ENCODE data around the gene TMEM190. TPM values are rescaled to one million over a fixed set of nuclear protein-coding genes. Genes with fewer than 3 reads are reported as not detected.
A peak's percentile ranks its signal among the peaks of the same experiment; 100 is the strongest.

TMEM190 gene
- total and polyA plus RNA-seq, 2 donors (not counting 1 experiment from before 2014, with no cell fraction given): not detected

GRCh38 chr19:55406091-55406825, 29.6 kb downstream of the TMEM190 start:
- Histone ChIP-seq H4K20me1 (ENCODE audit: control insufficient read depth, insufficient read depth, low read length, poor library complexity, severe bottlenecking) (peaks cover 11% of the 10 kb centered on the region), H3K4me2 (replicated peaks; ENCODE audit: low read depth, low read length, poor library complexity, severe bottlenecking) (peak overlapping the region; percentile 90), H2AFZ (ENCODE audit: insufficient read depth, low read depth, low read length, poor library complexity, severe bottlenecking) (no peak overlapping the region), H3K4me3 (ENCODE audit: control extremely low read depth in 1 of 5, extremely low read depth in 1 of 5, insufficient read depth in 1 of 5, low read depth in 2 of 5, low read length in 4 of 5) (peak overlapping the region in 3 of 5 experiments; percentile 77 to 89 (median 79)), H3K9me3 (ENCODE audit: control extremely low read depth in 1 of 3, control insufficient read depth in 2 of 3, insufficient read depth in 1 of 3, low read length in 2 of 3) (peaks cover 0 to 20% (median 3%) of the 10 kb centered on the region in 3 donors), H3K9ac (ENCODE audit: low read length) (peak overlapping the region; percentile 79), H3K27ac (ENCODE audit: low read length in 2 of 2) (no peak overlapping the region), H3K36me3 (replicated peaks in 1 of 2; ENCODE audit: control extremely low read depth in 1 of 2, control insufficient read depth in 1 of 2, extremely low read depth in 1 of 2, insufficient read depth in 2 of 2, low read length in 1 of 2) (peaks cover 0 to 42% of the 10 kb centered on the region in 2 experiments), H3K27me3 (replicated peaks in 1 of 4; ENCODE audit: control extremely low read depth in 1 of 4, control insufficient read depth in 3 of 4, insufficient read depth in 4 of 4, low read length in 3 of 4) (no peaks in the 10 kb centered on the region), H3K4me1 (ENCODE audit: control insufficient read depth in 2 of 2, insufficient read depth in 2 of 2, low read length in 2 of 2) (peaks cover 11 to 25% of the 10 kb centered on the region in 2 donors), H3K79me2 (ENCODE audit: control insufficient read depth, insufficient read depth, low read length) (peaks cover 25% of the 10 kb centered on the region)
- Mint-ChIP-seq H3K4me3 (peak overlapping the region; percentile 98), H3K27me3 (no peaks in the 10 kb centered on the region), H3K9me3 (ENCODE audit: insufficient read depth) (peaks cover 6% of the 10 kb centered on the region), H3K27ac (peak overlapping the region; percentile 88), H3K4me1 (peaks cover 32% of the 10 kb centered on the region)
- intact Hi-C loops (cut with micrococcal nuclease): loop anchor here (5.0 kb wide), 4 partner anchors 56 to 236 kb away; partner anchors contain the start of genes C19orf85, FIZ1, ISOC2 and ZNF580
- ATAC-seq (ENCODE audit: low read depth) (no peak), DNase-seq (no peak)
- CTCF ChIA-PET: interaction anchor here (0.5 to 0.7 kb wide), 2 partner anchors 11 to 305 kb away, joined by 3 read pairs; no protein-coding TSS in a partner anchor
- WGBS (ENCODE audit: insufficient coverage): 87% methylated on average over 9 of the region's 14 CpGs
- TF ChIP-seq EZH2 (IDR thresholded peaks at IDR 0.05; ENCODE audit: borderline replicate concordance, insufficient read depth, low read depth, low read length, poor library complexity, severe bottlenecking): no peak
- TF ChIP-seq, protein P1, sequence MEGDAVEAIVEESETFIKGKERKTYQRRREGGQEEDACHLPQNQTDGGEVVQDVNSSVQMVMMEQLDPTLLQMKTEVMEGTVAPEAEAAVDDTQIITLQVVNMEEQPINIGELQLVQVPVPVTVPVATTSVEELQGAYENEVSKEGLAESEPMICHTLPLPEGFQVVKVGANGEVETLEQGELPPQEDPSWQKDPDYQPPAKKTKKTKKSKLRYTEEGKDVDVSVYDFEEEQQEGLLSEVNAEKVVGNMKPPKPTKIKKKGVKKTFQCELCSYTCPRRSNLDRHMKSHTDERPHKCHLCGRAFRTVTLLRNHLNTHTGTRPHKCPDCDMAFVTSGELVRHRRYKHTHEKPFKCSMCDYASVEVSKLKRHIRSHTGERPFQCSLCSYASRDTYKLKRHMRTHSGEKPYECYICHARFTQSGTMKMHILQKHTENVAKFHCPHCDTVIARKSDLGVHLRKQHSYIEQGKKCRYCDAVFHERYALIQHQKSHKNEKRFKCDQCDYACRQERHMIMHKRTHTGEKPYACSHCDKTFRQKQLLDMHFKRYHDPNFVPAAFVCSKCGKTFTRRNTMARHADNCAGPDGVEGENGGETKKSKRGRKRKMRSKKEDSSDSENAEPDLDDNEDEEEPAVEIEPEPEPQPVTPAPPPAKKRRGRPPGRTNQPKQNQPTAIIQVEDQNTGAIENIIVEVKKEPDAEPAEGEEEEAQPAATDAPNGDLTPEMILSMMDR (IDR thresholded peaks at IDR 0.05): no peak
- POLR2A ChIA-PET: interaction anchor here (0.6 to 2.3 kb wide), 3 partner anchors 67 to 147 kb away, joined by 3 to 11 read pairs (median 3); partner anchors contain the start of genes KMT5C, PPP6R1 and ZNF628

Measured in B cell (primary cell).